ENCODE results near the gene TPSG1. TPM values are rescaled to one million over a fixed set of nuclear protein-coding genes. Genes with fewer than 3 reads are reported as not detected.
"Not testable (repeated sequence)": the region's sequence is repeated elsewhere in the genome, so short reads cannot be mapped to it uniquely, and the experiment has no call there.

Gene TPSG1
- total and polyA plus RNA-seq, 7 donors = 0.08 TPM; not detected in 6

- ATAC-seq (no peak), DNase-seq (peak in 1 of 2 donors; percentile 37)
- no peak overlapping the region for H3K27ac ChIP-seq
- H3K9me3 ChIP-seq = no peaks in the 10 kb centered on the region
- TF ChIP-seq CTCF (IDR thresholded peaks at IDR 0.05) = no peak
- intact Hi-C loops (cut with DNase I) = no loop called here
- no peaks in the 10 kb centered on the region for H3K36me3 ChIP-seq (ENCODE audit: insufficient read depth in 1 of 2, low read depth in 1 of 2)
- H3K4me1 ChIP-seq = no peaks in the 10 kb centered on the region
- 65 to 72% (median 68%) methylated on average over 30 to 34 of the region's 34 CpGs for whole genome bisulfite sequencing, 3 donors
- H3K4me3 ChIP-seq = no peak overlapping the region
- H3K27me3 ChIP-seq (ENCODE audit: insufficient read depth in 3 of 3, low read length in 2 of 3) = peaks cover 0 to 43% (median 16%) of the 10 kb centered on the region in 3 donors
Measured at GRCh38 chr16:1257561-1258224, 32.6 kb upstream of the TPSG1 start.

DNA sequence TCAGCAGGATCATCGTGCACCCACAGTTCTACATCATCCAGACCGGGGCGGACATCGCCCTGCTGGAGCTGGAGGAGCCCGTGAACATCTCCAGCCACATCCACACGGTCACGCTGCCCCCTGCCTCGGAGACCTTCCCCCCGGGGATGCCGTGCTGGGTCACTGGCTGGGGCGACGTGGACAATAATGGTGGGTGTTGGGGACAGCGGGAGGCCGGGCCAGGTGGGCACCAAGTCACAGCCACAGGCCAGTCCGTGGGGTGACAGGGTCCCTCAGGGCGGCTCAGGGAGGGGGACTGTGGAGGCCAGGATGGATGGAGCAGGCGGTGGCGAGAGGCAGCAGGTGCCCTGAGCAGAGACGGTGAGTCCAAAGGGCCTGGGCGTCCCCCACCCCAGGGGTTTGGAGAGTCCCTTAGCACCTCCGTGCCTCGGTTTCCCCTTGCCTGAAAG lies 31.8 kb upstream of the TPSG1 start:
- peak in 1 of 2 donors; percentile 39 for DNase-seq

GRCh38 chr16:1256296-1256873 lies 31.3 kb upstream of the TPSG1 start:
- WGBS, 3 donors = 73 to 80% (median 73%) methylated on average over 14 to 23 of the region's 23 CpGs

More for the DNA sequence above, 31.8 kb upstream of the TPSG1 start:
- Histone ChIP-seq H3K36me3 (ENCODE audit: insufficient read depth in 1 of 2, low read depth in 1 of 2) (no peaks in the 10 kb centered on the region), H3K4me3 (no peak overlapping the region), H3K9me3 (no peaks in the 10 kb centered on the region), H3K4me1 (no peaks in the 10 kb centered on the region), H3K27me3 (ENCODE audit: insufficient read depth in 3 of 3, low read length in 2 of 3) (peaks cover 0 to 35% (median 16%) of the 10 kb centered on the region in 3 donors), H3K27ac (no peak overlapping the region)
- 75 to 77% (median 76%) methylated on average over 21 to 22 of the region's 22 CpGs for WGBS, 3 donors
- TF ChIP-seq CTCF (IDR thresholded peaks at IDR 0.05) = no peak
- intact Hi-C loops (cut with DNase I) = no loop called here
- ATAC-seq = no peak

GRCh38 chr16:1255276-1256122 lies 30.4 kb upstream of the TPSG1 start, which contains the start of gene TPSD1:
TPSD1 (plus strand) TSS chr16:1256069; CDS start chr16:1256281, 212 bp downstream.
- intact Hi-C loops (cut with DNase I); H3K27ac ChIP-seq; H3K4me1 ChIP-seq; H3K36me3 ChIP-seq (ENCODE audit: insufficient read depth in 1 of 2, low read depth in 1 of 2); ATAC-seq; H3K4me3 ChIP-seq; H3K9me3 ChIP-seq: not testable (repeated sequence)
- WGBS, 3 donors = 62 to 67% (median 63%) methylated on average over 19 to 26 of the region's 26 CpGs
- peaks cover 0 to 23% (median 12%) of the 10 kb centered on the region in 3 donors for H3K27me3 ChIP-seq (ENCODE audit: insufficient read depth in 3 of 3, low read length in 2 of 3)
- DNase-seq = peak in 1 of 2 donors; percentile 42

More at GRCh38 chr16:1256296-1256873, 31.3 kb upstream of the TPSG1 start:
- ATAC-seq; H3K4me3 ChIP-seq; H3K27ac ChIP-seq; intact Hi-C loops (cut with DNase I); H3K4me1 ChIP-seq; H3K9me3 ChIP-seq; H3K36me3 ChIP-seq (ENCODE audit: insufficient read depth in 1 of 2, low read depth in 1 of 2): not testable (repeated sequence)
- DNase-seq = peak in 1 of 2 donors; percentile 36
- H3K27me3 ChIP-seq (ENCODE audit: insufficient read depth in 3 of 3, low read length in 2 of 3) = peaks cover 0 to 30% (median 14%) of the 10 kb centered on the region in 3 donors

DNA sequence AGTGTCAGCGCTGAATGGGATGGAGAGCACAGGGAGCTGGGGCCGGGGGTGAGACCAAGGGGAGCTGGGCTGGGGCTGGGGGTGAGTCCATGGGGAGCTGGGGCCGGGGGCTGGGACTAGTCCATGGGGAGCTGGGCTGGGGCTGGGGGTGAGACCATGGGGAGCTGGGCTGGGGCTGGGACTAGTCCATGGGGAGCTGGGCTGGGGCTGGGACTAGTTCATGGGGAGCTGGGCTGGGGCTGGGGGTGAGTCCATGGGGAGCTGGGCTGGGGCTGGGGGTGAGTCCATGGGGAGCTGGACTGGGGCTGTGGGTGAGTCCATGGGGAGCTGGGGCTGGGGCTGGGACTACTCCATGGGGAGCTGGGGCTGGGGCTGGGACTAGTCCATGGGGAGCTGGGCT lies 29.8 kb upstream of the TPSG1 start:
- ATAC-seq; intact Hi-C loops (cut with DNase I): not testable (repeated sequence)

GRCh38 chr16:1253701-1254364 lies 28.8 kb upstream of the TPSG1 start:
- H3K9me3 ChIP-seq; H3K27ac ChIP-seq; H3K27me3 ChIP-seq (ENCODE audit: insufficient read depth in 3 of 3, low read length in 2 of 3); DNase-seq; H3K4me1 ChIP-seq; H3K4me3 ChIP-seq; H3K36me3 ChIP-seq (ENCODE audit: insufficient read depth in 1 of 2, low read depth in 1 of 2); intact Hi-C loops (cut with DNase I): not testable (repeated sequence)
- peak in 2 of 4 donors; percentile 33 to 39 for ATAC-seq
- no CpG with 5 or more reads among the region's 47 CpGs for WGBS, 3 donors

More for the DNA sequence above, 29.8 kb upstream of the TPSG1 start:
- not testable (repeated sequence) for H3K4me1 ChIP-seq; H3K9me3 ChIP-seq; H3K36me3 ChIP-seq (ENCODE audit: insufficient read depth in 1 of 2, low read depth in 1 of 2); H3K4me3 ChIP-seq; H3K27ac ChIP-seq
- peaks cover 0 to 16% (median 6%) of the 10 kb centered on the region in 3 donors for H3K27me3 ChIP-seq (ENCODE audit: insufficient read depth in 3 of 3, low read length in 2 of 3)
- WGBS, 3 donors = 60 to 84% (median 73%) methylated on average over 1 to 3 of the region's 3 CpGs
- DNase-seq = peak in 1 of 2 donors; percentile 39

DNA sequence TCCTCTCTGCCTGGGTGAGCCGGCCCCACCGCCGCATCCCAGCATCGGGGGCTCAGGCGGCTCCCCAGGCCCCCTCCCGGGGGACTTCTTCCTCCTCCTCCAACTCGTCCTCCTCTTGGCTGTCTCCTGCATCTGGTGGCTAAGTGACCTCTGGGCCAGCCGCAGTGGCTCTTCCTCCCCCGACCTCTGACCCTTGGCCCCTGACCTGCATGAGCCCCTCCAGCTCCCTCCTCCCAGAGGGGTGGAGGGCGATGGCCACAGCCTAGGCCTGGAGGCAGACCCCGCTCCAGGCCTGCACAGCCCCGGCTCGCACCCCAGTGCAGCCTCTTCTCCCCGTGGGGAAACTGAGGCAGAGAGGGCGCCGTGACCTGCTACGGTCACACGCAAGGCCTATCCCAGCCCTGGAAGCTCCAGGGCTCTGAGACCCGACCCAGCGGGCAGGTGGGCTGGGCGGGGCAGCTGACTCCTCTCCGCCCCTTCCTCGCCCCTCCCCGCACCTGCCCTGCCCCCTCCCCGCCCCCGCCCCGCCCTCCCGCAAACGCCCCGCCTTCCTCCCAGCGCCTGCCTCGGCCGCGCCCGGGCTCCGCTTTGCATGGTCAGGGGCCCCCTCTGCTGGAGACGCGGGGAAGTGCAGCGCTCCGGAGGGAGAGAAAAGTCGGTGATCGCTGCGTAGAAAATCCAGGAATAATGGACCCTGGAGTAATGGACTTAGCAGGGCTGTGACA lies 24.1 kb upstream of the TPSG1 start:
- H3K4me3 ChIP-seq; H3K9me3 ChIP-seq; intact Hi-C loops (cut with DNase I); H3K27ac ChIP-seq; H3K4me1 ChIP-seq; H3K36me3 ChIP-seq (ENCODE audit: insufficient read depth in 1 of 2, low read depth in 1 of 2): not testable (repeated sequence)
- ATAC-seq (peak; percentile 72 to 87 (median 80)), DNase-seq (peak in 1 of 2 donors; percentile 40)
- 60 to 63% methylated on average over 1 to 13 of the region's 43 CpGs; no CpG with 5 or more reads in 1 of the 3 donors for WGBS, 3 donors
- peaks cover 0 to 20% (median 6%) of the 10 kb centered on the region in 3 donors for H3K27me3 ChIP-seq (ENCODE audit: insufficient read depth in 3 of 3, low read length in 2 of 3)

DNA sequence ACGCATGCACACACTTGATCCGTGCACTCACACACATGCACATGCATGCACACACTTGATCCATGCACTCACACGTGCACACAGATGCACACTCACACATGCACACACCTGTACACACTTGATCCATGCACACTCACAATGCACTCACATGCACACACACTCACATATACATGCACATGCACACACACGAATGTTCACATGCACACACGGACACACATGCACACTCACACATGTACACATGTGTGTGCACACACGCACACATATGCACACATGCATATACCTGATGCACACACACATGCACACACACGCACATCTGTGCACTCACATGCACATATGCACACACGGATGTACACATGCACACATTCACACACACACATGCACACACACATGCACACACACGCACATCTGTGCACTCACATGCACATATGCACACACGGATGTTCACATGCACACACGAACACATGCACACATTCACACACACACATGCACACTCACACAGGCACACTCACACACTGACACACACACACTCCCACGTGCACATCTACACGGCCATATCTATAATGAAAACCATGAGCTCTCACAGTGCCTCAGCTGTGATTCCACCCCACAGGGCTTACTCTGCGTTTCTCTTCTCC lies 23.0 kb upstream of the TPSG1 start:
- H3K9me3 ChIP-seq; H3K4me3 ChIP-seq; H3K36me3 ChIP-seq (ENCODE audit: insufficient read depth in 1 of 2, low read depth in 1 of 2); H3K27ac ChIP-seq; ATAC-seq; H3K4me1 ChIP-seq; intact Hi-C loops (cut with DNase I): not testable (repeated sequence)
- DNase-seq = peak in 1 of 2 donors; percentile 17
- WGBS, 3 donors = 82 to 85% (median 83%) methylated on average over 13 to 14 of the region's 14 CpGs
- H3K27me3 ChIP-seq (ENCODE audit: insufficient read depth in 3 of 3, low read length in 2 of 3) = peaks cover 0 to 25% (median 6%) of the 10 kb centered on the region in 3 donors
